PFSK-1 (cell line): ENCODE measurements around the gene LHX1.

ENCODE experiments used
- POLR2AphosphoS5 ChIP-seq: IDR thresholded peaks from 2 replicates; pipeline ENCODE4 v1.6.1; 2012; ENCODE audit warnings: low read depth, mild to moderate bottlenecking, control low read depth, low read length, moderate library complexity
- SIN3A ChIP-seq: IDR thresholded peaks from 2 replicates; pipeline ENCODE4 v1.6.1; 2012; ENCODE audit warnings: mild to moderate bottlenecking, low read length, moderate library complexity, borderline replicate concordance; ENCODE audit not compliant: insufficient read depth
- TAF1 ChIP-seq: IDR thresholded peaks from 2 replicates; pipeline ENCODE4 v1.6.1; 2012; ENCODE audit warnings: low read length, control low read depth, borderline replicate concordance; ENCODE audit not compliant: insufficient read depth

DNA sequence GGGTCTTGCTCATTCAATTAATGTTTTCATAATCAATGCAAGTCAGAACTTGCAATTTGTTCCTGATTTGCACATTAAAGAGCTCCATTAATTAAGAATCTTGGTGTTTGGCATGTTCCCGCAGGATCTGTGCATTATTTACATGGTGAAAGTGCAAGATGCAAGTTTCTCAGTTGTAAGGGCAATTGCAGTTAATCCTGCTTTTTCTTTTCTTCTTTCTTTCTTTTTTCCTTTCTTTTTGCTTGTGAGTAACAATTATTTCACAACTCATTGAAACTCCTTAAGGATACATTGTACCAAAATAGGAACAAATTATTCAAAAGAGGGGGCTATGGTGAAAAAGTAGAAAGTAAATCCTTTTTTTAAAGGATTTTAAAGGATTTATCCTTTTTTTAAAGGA lies 35.6 kb downstream of the LHX1 start:
- TF ChIP-seq POLR2AphosphoS5 (no peak), TAF1 (no peak), SIN3A (no peak)
